GM19025 (cell line): Measurements from ENCODE around the gene ACTR5.

Experiments
- ATAC-seq: cut with Tn5 transposase; IDR thresholded peaks from one replicate; pipeline ENCODE4 v1.9.1; 2021; ENCODE audit warnings: mild to moderate bottlenecking, low read depth, moderate library complexity; ENCODE audit not compliant: unreplicated experiment

Gene ACTR5

DNA sequence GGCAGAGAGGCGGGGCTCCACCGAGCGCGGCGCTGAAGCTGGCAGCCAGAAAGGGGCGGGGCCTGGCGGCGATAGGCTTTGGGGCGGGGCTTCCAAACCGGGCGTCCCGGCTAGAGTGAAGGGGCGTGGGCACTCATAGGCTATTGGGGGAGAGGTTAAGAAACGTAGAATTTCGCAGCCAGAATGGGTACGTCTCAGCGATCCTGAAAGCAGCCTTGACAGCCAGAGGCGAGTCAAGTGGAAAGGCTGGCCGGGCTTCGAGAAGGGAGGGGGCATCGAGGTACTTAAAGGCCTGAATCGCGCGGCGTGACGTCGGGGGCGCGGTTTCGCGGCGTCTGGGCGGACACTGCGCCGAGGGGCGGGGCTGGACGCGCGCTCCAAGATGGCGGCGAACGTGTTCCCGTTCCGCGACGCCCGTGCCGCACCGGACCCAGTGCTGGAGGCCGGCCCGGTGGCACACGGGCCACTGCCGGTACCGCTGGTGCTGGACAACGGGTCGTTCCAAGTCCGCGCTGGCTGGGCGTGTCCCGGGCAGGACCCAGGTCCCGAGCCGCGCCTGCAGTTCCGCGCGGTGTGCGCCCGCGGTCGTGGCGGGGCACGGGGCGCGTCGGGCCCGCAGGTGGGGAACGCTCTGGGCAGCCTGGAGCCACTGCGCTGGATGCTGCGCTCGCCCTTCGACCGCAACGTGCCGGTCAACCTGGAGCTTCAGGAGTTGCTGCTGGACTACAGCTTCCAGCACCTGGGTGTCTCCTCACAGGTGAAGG, at the start of gene ACTR5:
TSS of gene ACTR5 (plus strand) at position 364 of the 764 bp plus-strand sequence. CDS start at position 383, 19 bp downstream.
- ATAC-seq: peak; percentile 87

DNA sequence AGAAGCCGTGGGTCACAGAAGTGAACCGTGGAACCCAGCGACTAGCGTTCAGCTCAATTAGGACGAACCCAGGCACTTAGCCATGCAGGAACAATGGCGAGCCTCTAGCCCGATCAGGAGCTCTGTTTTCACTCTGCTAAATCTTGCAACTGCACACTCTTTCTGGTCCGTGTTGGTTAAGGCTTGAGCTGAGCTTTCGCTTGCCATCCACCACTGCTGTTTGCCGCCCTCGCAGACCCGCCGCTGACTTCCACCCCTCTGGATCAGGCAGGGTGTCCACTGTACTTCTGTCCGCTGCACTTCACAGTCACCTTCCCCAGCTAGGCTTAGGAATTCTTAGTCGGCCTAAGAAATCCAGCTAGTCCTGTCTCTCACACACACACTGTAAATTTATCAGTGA, 49.7 kb upstream of the ACTR5 start:
- no peak for ATAC-seq

GRCh38 chr20:38700141-38700540, 48.1 kb upstream of the ACTR5 start:
- ATAC-seq: no peak

GRCh38 chr20:38700926-38701325, 47.3 kb upstream of the ACTR5 start:
- no peak for ATAC-seq

GRCh38 chr20:38703526-38703925, 44.7 kb upstream of the ACTR5 start:
- no peak for ATAC-seq

- no peak for ATAC-seq
These were observed 44.1 kb upstream of the ACTR5 start for GRCh38 chr20:38704136-38704535.

DNA sequence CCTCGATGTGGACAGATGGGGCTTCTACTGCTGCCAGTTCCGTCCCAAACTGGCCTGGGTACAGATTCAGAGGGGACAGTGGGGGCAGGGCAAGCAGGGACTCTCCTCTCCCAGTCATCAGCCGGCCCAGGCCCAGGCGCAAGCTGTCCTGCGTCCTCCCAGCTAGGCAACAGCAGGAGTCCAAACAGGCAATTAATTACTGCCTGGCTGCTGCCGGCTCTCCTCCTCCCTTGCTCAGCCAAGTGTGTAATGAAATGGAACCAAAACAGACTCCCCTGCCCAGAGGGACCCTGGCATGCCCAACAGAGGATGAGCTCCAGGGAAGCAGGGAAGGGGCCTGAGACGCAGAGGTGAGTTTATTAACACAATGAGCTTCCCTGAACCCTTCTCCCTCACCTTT, 41.8 kb upstream of the ACTR5 start:
- no peak for ATAC-seq

- no peak for ATAC-seq
These were observed 34.0 kb upstream of the ACTR5 start for GRCh38 chr20:38714308-38714707.

GRCh38 chr20:38715646-38716045, 32.6 kb upstream of the ACTR5 start:
- no peak for ATAC-seq

- ATAC-seq: no peak
These were observed 25.6 kb upstream of the ACTR5 start for GRCh38 chr20:38722683-38723016.

- ATAC-seq: no peak
These were observed 25.0 kb upstream of the ACTR5 start for GRCh38 chr20:38723017-38723847.

DNA sequence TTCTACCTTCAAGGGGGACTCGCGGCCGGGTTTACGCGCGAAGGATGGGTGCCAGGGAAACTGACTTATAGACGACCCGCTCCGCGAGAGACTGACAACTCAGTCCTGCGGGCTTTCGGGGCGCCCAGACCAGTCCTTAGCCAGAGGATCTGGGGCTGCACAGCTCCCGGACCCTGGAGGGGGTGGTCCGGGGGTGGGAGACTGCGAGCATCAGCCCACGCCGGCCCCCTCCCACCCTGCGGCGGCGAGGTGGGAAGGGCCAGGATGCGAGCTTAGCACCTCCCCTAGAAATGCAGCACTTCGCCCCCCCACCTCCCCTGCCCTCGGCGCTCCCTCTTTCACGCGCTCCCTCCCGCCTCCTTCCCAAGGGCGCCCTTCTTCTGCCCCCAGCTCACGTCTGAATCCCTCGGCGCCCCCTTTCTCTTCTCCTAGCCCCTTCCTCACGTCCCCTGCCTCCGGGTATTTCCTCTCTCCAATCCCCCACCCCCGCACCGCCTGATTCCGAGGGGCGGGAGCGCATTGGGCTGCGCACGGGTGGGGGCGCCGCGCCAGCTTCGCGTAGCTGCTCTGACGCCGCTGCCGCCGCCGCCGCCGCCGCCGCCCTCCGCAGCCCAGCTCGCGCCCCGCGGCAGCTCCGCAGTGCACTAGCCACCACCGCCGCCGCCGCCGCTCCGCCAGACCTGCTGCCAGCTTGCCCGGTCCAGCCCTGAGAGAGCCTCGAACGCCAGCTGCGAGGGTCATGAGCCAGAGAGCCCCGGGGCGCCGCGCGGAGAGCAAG, 24.2 kb upstream of the ACTR5 start, which contains the start of gene SLC32A1:
TSS of gene SLC32A1 (plus strand) at position 639 of the 778 bp plus-strand sequence. CDS start 239 bp downstream, outside the sequence.
- no peak for ATAC-seq

DNA sequence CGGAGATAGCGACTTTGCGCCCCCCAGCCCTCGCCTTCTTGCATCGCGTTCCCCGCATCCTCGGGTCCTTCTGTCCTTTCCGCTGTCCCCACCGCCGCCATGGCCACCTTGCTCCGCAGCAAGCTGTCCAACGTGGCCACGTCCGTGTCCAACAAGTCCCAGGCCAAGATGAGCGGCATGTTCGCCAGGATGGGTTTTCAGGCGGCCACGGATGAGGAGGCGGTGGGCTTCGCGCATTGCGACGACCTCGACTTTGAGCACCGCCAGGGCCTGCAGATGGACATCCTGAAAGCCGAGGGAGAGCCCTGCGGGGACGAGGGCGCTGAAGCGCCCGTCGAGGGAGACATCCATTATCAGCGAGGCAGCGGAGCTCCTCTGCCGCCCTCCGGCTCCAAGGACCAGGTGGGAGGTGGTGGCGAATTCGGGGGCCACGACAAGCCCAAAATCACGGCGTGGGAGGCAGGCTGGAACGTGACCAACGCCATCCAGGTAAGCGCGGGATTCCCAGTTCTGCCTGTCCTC, 23.6 kb upstream of the ACTR5 start:
- no peak for ATAC-seq

GRCh38 chr20:38725148-38725901, 22.9 kb upstream of the ACTR5 start:
- no peak for ATAC-seq

DNA sequence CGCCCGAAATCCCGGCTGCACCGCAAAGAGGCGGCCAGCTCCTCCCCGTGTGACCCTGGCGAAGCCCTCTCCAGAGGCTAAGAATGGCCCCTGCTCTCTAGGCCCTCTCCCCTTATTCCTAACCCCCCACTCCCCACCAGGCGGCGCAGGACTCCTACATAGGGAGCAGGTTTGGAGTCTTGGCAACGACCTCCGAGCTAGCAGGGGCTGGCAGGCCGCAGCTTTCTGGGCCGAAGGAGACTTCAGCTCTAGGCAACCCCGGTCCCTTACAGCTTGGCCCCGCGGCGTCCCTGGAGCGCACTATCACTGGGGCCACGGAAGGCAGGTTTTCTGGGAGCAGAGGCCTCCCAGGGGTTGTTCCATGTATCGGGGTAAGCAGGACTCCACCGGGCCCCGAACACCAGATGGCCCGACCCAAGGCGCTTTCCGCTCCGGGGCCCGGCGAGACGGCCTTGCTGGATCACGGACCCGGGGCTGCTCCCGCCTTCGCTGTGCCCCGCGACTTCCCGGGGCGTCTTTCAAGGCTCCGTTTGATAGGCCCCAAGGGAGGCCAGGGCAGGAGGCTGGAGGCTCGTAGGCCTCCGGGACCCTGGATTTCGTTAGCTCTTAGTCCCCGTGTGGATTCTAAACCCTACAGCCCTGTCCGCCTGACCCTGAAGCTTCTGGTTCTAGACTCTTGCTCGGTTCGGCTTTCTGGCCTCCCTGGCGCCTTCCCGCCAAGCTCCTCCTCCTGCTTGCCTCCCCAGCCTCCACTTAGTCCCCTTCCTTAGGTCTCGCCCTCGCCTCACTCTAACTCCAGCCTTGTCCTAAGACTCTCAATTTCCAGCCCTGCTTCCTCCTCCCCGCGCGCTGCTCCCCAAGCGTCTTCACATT, 22.1 kb upstream of the ACTR5 start:
- ATAC-seq: no peak

DNA sequence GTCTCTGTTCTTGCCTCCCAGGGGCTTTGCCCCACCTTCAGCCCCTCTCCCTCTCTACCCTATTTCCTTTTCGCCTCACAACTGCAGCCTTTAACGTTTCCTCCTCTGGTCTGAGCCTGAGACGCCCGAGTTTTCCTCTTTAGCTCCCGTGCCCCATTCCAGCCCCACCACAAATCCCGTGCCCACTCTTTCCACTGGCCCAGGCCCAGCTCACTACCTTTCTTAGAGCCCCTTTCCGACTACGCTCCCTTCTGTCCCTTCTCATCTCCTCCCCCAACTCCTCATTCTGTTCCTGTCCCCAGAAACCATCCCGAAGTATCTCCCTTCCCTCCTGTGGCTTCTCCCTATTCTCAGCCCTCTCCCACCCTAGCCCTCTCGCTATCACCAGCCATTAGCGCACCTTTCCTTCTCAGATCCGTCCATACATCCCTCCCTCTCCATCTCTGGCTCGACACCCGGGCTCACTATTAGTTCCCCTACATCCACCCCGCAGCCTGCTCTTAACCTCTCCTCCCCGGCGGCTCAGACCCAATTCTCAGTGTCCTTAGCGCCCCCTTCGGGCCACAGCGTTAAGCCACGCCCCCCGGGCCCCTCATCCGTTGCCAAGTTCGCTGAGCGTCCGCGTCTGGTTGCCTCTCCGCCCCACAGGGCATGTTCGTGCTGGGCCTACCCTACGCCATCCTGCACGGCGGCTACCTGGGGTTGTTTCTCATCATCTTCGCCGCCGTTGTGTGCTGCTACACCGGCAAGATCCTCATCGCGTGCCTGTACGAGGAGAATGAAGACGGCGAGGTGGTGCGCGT, 21.3 kb upstream of the ACTR5 start:
- no peak for ATAC-seq

DNA sequence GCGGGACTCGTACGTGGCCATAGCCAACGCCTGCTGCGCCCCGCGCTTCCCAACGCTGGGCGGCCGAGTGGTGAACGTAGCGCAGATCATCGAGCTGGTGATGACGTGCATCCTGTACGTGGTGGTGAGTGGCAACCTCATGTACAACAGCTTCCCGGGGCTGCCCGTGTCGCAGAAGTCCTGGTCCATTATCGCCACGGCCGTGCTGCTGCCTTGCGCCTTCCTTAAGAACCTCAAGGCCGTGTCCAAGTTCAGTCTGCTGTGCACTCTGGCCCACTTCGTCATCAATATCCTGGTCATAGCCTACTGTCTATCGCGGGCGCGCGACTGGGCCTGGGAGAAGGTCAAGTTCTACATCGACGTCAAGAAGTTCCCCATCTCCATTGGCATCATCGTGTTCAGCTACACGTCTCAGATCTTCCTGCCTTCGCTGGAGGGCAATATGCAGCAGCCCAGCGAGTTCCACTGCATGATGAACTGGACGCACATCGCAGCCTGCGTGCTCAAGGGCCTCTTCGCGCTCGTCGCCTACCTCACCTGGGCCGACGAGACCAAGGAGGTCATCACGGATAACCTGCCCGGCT, 20.6 kb upstream of the ACTR5 start:
- ATAC-seq: no peak

GRCh38 chr20:38728191-38728781, 20.0 kb upstream of the ACTR5 start:
- ATAC-seq: no peak
